ENCODE data around the gene LCLAT1. TPM values are rescaled to one million over a fixed set of nuclear protein-coding genes. Genes with fewer than 3 reads are reported as not detected.

The LCLAT1 gene
- total RNA-seq, 2 donors from 2014 or later, result 18.8 to 28.2 TPM

GRCh38 chr2:30549096-30549495 lies 102.0 kb downstream of the LCLAT1 start:
- H3K36me3 ChIP-seq, result no peaks in the 10 kb centered on the region
- no peaks in the 10 kb centered on the region for H3K9me3 ChIP-seq
- H3K27me3 ChIP-seq (replicated peaks; ENCODE audit: insufficient read depth), result no peaks in the 10 kb centered on the region
- no peak for TF ChIP-seq CTCF (IDR thresholded peaks at IDR 0.05)
- TF ChIP-seq POLR2AphosphoS5 (IDR thresholded peaks at IDR 0.05), result no peak
- no peak for TF ChIP-seq POLR2A (IDR thresholded peaks at IDR 0.05)
- DNase-seq (ENCODE audit: low spot score), result no peak
- no peak overlapping the region for H3K4me3 ChIP-seq
- H3K4me1 ChIP-seq (replicated peaks), result no peaks in the 10 kb centered on the region
- WGBS, result 93% methylated on average over 2 of the region's 2 CpGs
- no peak overlapping the region for H3K27ac ChIP-seq
- intact Hi-C loops (cut with DNase I), result no loop called here

DNA sequence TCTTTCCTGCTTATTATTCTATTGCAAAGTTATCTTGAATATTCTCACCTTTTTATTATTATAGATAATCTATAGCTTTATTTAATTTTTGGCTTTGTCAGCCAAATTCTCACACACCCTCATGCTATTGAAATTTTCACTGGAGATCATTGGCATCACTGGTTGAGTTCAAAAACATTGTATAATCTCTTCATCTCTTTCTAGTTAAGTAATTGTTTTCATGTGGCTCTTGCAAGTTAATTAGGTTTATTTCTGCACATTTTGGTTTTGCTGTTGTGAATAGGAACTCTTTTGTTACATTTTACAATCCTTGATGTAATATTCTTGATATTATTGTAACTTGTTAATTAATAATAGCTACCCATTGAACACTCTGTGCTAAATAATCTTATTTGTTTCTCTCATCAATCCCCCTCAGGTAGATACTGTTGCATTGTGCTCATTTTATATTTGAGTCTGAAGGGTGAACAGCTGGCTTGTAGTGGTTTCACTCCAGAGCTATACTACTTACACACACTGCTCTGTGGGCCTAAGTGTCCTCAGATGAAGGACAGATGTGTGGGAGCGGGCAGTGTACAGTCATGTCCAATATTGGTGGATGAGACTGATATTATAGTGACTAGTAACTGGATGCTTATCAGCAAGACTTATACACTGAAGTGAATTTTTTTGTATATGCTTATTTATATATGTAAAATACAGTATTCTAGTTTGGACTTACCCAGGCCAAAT lies 112.7 kb downstream of the LCLAT1 start:
- 81% methylated on average over 1 of the region's 1 CpG for WGBS
- TF ChIP-seq POLR2A (IDR thresholded peaks at IDR 0.05) (no peak), CTCF (IDR thresholded peaks at IDR 0.05) (no peak), POLR2AphosphoS5 (IDR thresholded peaks at IDR 0.05) (no peak)
- H3K4me1 ChIP-seq (replicated peaks), result no peaks in the 10 kb centered on the region
- no peak for DNase-seq (ENCODE audit: low spot score)
- no peaks in the 10 kb centered on the region for H3K9me3 ChIP-seq
- intact Hi-C loops (cut with DNase I), result no loop called here
- no peaks in the 10 kb centered on the region for H3K36me3 ChIP-seq
- no peaks in the 10 kb centered on the region for H3K27me3 ChIP-seq (replicated peaks; ENCODE audit: insufficient read depth)
- H3K4me3 ChIP-seq, result no peak overlapping the region
- no peak overlapping the region for H3K27ac ChIP-seq

DNA sequence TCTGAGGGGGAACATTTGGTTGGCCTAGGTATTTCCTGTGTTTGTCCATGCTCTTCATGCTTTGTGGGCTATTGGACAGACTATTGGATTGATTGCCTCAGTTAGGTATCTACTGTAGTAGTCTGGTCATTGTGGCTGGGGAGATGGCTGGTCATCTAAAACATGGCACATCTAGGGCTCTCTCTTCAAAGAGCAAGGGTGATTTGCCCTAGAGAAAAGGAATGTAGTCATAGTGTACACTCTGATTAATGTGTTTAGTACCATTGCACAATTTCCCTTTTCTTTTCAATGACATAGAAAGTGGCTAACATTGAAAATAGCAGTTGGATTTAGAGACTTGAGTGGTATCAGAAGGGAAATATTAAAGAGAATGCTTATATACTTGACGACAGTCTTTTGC lies 114.3 kb downstream of the LCLAT1 start:
- 95% methylated on average over 1 of the region's 1 CpG for WGBS

DNA sequence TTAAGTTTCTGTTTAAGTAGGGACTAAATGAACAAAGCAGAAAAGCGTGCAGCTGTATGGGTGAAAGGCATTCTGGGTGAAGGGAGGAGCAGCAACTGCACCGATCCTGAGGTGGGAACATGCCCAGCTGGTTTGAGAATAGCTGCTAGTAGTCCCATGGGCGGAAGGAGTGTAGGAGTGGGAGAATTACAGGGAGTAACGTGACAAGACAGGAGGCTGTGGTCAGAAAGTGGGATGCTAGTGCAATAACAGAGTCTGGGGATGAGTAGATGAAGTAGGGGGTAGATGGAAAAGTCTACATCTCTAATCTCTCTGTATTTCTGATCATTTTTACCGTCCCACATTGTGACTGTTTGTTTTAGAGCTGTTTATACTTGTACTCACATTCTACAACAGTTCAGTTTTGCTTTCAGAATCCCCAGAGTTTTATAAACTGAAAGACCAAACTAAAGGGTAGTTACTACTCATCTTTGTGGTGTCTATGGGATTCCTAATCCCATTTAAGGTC lies 118.9 kb downstream of the LCLAT1 start:
- H3K9me3 ChIP-seq, result no peaks in the 10 kb centered on the region
- H3K4me3 ChIP-seq, result no peak overlapping the region
- 70% methylated on average over 5 of the region's 5 CpGs for WGBS
- DNase-seq (ENCODE audit: low spot score), result no peak
- TF ChIP-seq CTCF (IDR thresholded peaks at IDR 0.05) (no peak), POLR2A (IDR thresholded peaks at IDR 0.05) (no peak), POLR2AphosphoS5 (IDR thresholded peaks at IDR 0.05) (no peak)
- H3K27ac ChIP-seq, result no peak overlapping the region
- intact Hi-C loops (cut with DNase I), result no loop called here
- H3K36me3 ChIP-seq, result no peaks in the 10 kb centered on the region
- no peaks in the 10 kb centered on the region for H3K4me1 ChIP-seq (replicated peaks)
- H3K27me3 ChIP-seq (replicated peaks; ENCODE audit: insufficient read depth), result no peaks in the 10 kb centered on the region

More for the DNA sequence above, 114.3 kb downstream of the LCLAT1 start:
- TF ChIP-seq POLR2A (IDR thresholded peaks at IDR 0.05) (no peak), POLR2AphosphoS5 (IDR thresholded peaks at IDR 0.05) (no peak), CTCF (IDR thresholded peaks at IDR 0.05) (no peak)
- no peak overlapping the region for H3K27ac ChIP-seq
- no peaks in the 10 kb centered on the region for H3K36me3 ChIP-seq
- no peaks in the 10 kb centered on the region for H3K27me3 ChIP-seq (replicated peaks; ENCODE audit: insufficient read depth)
- no peaks in the 10 kb centered on the region for H3K9me3 ChIP-seq
- no peak for DNase-seq (ENCODE audit: low spot score)
- intact Hi-C loops (cut with DNase I), result no loop called here
- H3K4me3 ChIP-seq, result no peak overlapping the region
- no peaks in the 10 kb centered on the region for H3K4me1 ChIP-seq (replicated peaks)

DNA sequence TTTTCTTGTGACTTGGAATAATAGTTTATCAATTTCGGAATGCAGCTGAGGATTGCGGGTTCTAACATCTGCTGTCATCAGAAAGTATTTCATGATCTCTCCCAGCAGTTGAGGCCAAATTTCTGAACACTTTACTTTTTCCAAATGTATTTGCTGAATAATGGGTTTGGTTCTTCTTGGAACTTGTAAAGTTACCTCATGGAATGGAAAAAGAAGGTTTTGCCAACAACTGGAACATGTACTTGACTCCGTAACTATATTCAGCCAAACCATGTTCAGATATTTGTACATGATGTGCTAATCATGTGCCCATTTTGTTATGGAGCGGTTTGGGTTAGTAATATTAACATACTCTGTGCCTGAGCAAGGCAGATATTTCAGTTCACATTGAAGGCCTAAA lies 119.6 kb downstream of the LCLAT1 start:
- no peak overlapping the region for H3K4me3 ChIP-seq
- no peak for DNase-seq (ENCODE audit: low spot score)
- 74% methylated on average over 4 of the region's 4 CpGs for WGBS
- no peaks in the 10 kb centered on the region for H3K27me3 ChIP-seq (replicated peaks; ENCODE audit: insufficient read depth)
- TF ChIP-seq POLR2A (IDR thresholded peaks at IDR 0.05) (no peak), POLR2AphosphoS5 (IDR thresholded peaks at IDR 0.05) (no peak), CTCF (IDR thresholded peaks at IDR 0.05) (no peak)
- no peaks in the 10 kb centered on the region for H3K4me1 ChIP-seq (replicated peaks)
- no peaks in the 10 kb centered on the region for H3K9me3 ChIP-seq
- intact Hi-C loops (cut with DNase I), result no loop called here
- no peaks in the 10 kb centered on the region for H3K36me3 ChIP-seq
- no peak overlapping the region for H3K27ac ChIP-seq

Measured in prostate gland (tissue), 2 donors.